ENCODE measurements around the gene ANO6.

ANO6 gene

DNA sequence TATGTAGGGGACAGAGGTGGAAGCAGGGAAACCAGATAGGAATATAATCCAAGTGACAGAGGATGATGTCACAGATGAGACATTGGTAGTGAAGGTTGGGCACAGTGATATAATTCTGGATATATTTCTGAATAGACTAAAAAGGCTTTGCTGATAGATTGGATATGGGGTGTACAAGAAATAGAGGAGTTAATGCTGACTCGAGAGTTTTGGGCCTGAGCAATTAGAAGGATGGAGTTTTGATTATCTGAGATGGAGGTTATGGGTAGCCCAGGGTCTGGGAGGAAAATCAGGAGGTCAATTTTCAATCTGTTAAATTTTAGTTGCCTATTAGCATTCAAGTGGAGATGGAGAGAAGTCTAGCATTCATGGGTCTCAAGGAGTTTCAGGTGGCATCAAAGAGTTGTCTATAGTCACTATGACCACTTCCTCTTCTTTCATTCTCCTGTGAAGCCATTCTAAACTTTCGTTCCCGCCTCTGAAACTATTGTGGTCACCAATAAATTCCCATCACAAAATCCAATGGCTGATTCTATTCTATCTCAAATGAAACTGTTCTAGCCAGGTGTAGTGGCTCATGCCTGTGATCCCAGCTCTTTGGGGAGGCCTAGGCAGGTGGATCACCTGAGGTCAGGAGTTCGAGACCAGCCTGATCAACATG is 10.6 kb upstream of the ANO6 start:
- Mint-ChIP-seq H3K27me3 (ENCODE audit: low read depth) (no peaks in the 10 kb centered on the region), H3K4me3 (no peak overlapping the region), H3K9me3 (no peaks in the 10 kb centered on the region), H3K27ac (no peak overlapping the region), H3K4me1 (no peaks in the 10 kb centered on the region), H3K36me3 (ENCODE audit: low read depth) (peaks cover 3% of the 10 kb centered on the region)
- TF ChIP-seq CTCF (IDR thresholded peaks at IDR 0.05; ENCODE audit: unreplicated experiment in 3 of 3), result no peak

GRCh38 chr12:45208604-45209487 is 7.0 kb upstream of the ANO6 start:
- Mint-ChIP-seq H3K27me3 (ENCODE audit: low read depth) (no peaks in the 10 kb centered on the region), H3K36me3 (ENCODE audit: low read depth) (peaks cover 3% of the 10 kb centered on the region), H3K4me1 (no peaks in the 10 kb centered on the region), H3K4me3 (no peak overlapping the region), H3K27ac (no peak overlapping the region), H3K9me3 (no peaks in the 10 kb centered on the region)
- no peak for TF ChIP-seq CTCF (IDR thresholded peaks at IDR 0.05; ENCODE audit: unreplicated experiment in 3 of 3)

DNA sequence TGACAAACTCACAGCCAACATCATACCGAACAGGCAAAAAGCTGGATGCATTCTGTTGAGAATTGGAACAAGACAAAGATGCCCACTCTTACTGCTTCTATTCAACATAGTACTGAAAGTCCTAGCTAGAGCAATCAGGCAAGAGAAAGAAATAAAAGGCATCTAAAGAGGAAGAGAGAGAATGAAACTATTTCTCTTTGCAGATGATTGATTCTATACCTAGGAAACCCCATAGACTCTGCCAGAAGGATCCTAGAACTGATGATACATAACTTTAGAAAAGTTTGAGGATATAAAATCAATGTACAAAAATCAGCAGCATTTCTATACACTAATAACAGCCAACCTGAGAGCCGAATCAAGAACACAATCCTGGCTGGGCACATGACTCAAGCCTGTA is 6.1 kb upstream of the ANO6 start:
- Mint-ChIP-seq H3K27ac (no peak overlapping the region), H3K4me3 (no peak overlapping the region), H3K4me1 (no peaks in the 10 kb centered on the region), H3K36me3 (ENCODE audit: low read depth) (peaks cover 3% of the 10 kb centered on the region), H3K9me3 (no peaks in the 10 kb centered on the region), H3K27me3 (ENCODE audit: low read depth) (no peaks in the 10 kb centered on the region)
- TF ChIP-seq CTCF (IDR thresholded peaks at IDR 0.05; ENCODE audit: unreplicated experiment in 3 of 3), result no peak

DNA sequence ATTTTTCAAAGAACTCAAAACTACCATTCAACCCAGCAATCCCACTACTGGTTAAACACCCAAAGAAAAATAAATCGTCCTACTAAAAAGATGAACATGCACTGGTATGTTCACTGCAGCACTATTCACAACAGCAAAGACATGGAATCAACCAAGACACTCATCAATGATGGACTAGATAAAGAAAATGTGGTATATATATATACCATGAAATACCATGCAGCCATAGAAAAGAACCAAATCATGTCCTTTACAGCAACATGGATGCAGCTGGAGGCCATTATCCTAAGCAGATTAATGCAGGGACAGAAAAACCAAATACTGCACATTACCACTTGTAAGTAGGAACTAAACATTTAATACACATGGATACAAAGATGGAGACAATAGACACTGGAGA is 3.8 kb upstream of the ANO6 start:
- peaks cover 5% of the 10 kb centered on the region for H3K4me1 Mint-ChIP-seq
- no peak overlapping the region for H3K4me3 Mint-ChIP-seq
- peaks cover 3% of the 10 kb centered on the region for H3K36me3 Mint-ChIP-seq (ENCODE audit: low read depth)
- H3K9me3 Mint-ChIP-seq, result no peaks in the 10 kb centered on the region
- no peak for TF ChIP-seq CTCF (IDR thresholded peaks at IDR 0.05; ENCODE audit: unreplicated experiment in 3 of 3)
- no peak overlapping the region for H3K27ac Mint-ChIP-seq
- no peaks in the 10 kb centered on the region for H3K27me3 Mint-ChIP-seq (ENCODE audit: low read depth)

- Mint-ChIP-seq H3K4me3 (peak overlapping the region; percentile 23 to 49 (median 33)), H3K36me3 (ENCODE audit: low read depth) (peaks cover 3% of the 10 kb centered on the region), H3K9me3 (no peaks in the 10 kb centered on the region), H3K4me1 (peaks cover 12% of the 10 kb centered on the region), H3K27ac (peak overlapping the region in 1 of 3 experiments; percentile 2), H3K27me3 (ENCODE audit: low read depth) (no peaks in the 10 kb centered on the region)
- TF ChIP-seq CTCF (IDR thresholded peaks at IDR 0.05; ENCODE audit: unreplicated experiment in 3 of 3), result no peak
Observed at GRCh38 chr12:45213107-45213506, 2.8 kb upstream of the ANO6 start.
